MM.1S (cell line): ENCODE measurements around the gene SPINK8.

Source experiments
- DNase-seq: peaks from one replicate; pipeline ENCODE4 v3.0.0-alpha.2; 2015
- H2AFZ ChIP-seq: fragments of 300-600 bp; sonication (generic); 2 replicates; pipeline ENCODE4 v1.6.0; 2016; ENCODE audit warnings: antibody characterized with exemption, low read length
- H3F3A ChIP-seq: fragments of 300-600 bp; sonication (generic); 2 replicates; pipeline ENCODE4 v1.6.1; 2016; ENCODE audit warnings: mild to moderate bottlenecking, antibody characterized with exemption, low read length, moderate library complexity, mixed read lengths; ENCODE audit not compliant: insufficient read depth
- H3K27ac ChIP-seq: fragments of 300-600 bp; sonication (generic); 2 replicates; pipeline ENCODE4 v1.5.1; 2016; ENCODE audit warnings: mild to moderate bottlenecking, low read length
- H3K27me3 ChIP-seq: fragments of 300-600 bp; sonication (generic); replicated peaks from 2 replicates; pipeline ENCODE4 v1.6.0; 2016; ENCODE audit warnings: low read length; ENCODE audit not compliant: insufficient read depth
- H3K36me3 ChIP-seq: fragments of 300-600 bp; sonication (generic); replicated peaks from 2 replicates; pipeline ENCODE4 v1.6.1; 2016; ENCODE audit warnings: mild to moderate bottlenecking, low read length, mixed read lengths; ENCODE audit not compliant: insufficient read depth
- H3K4me1 ChIP-seq: fragments of 300-600 bp; sonication (generic); 2 replicates; pipeline ENCODE4 v1.6.1; 2016; ENCODE audit warnings: low read length, mixed read lengths
- H3K4me2 ChIP-seq: fragments of 300-600 bp; sonication (generic); 2 replicates; pipeline ENCODE4 v1.6.0; 2016; ENCODE audit warnings: low read depth, low read length
- H3K4me3 ChIP-seq: fragments of 300-600 bp; sonication (generic); 2 replicates; pipeline ENCODE4 v1.5.1; 2016; ENCODE audit warnings: low read length, mixed read lengths
- H3K79me2 ChIP-seq: fragments of 300-600 bp; sonication (generic); 2 replicates; pipeline ENCODE4 v1.6.1; 2016; ENCODE audit warnings: mixed run types, low read length, mixed read lengths
- H3K9ac ChIP-seq: fragments of 300-600 bp; sonication (generic); 2 replicates; pipeline ENCODE4 v1.6.1; 2016; ENCODE audit warnings: low read length, mixed read lengths
- H3K9me2 ChIP-seq: fragments of 300-600 bp; sonication (generic); replicated peaks from 2 replicates; pipeline ENCODE4 v1.6.1; 2016; ENCODE audit warnings: mild to moderate bottlenecking, low read length, mixed read lengths; ENCODE audit not compliant: insufficient read depth
- H3K9me3 ChIP-seq: fragments of 300-600 bp; sonication (generic); replicated peaks from 2 replicates; pipeline ENCODE4 v1.6.1; 2016; ENCODE audit warnings: mild to moderate bottlenecking, low read length, mixed read lengths; ENCODE audit not compliant: insufficient read depth
- H4K20me1 ChIP-seq: fragments of 300-600 bp; sonication (generic); 2 replicates; pipeline ENCODE4 v1.6.1; 2016; ENCODE audit warnings: mild to moderate bottlenecking, low read length, moderate library complexity, mixed read lengths; ENCODE audit not compliant: insufficient read depth
- CTCF ChIP-seq: fragments of 300-600 bp; sonication (generic); IDR thresholded peaks from 2 replicates; pipeline ENCODE4 v1.5.1; 2016; ENCODE audit warnings: antibody characterized with exemption, low read length, mixed read lengths
- EZH2 ChIP-seq: fragments of 300-600 bp; sonication (generic); optimal IDR thresholded peaks from 2 replicates; pipeline ENCODE3; 2017; ENCODE audit warnings: low read depth, mild to moderate bottlenecking, antibody characterized with exemption, low read length, mixed read lengths
- EZH2phosphoT487 ChIP-seq: fragments of 300-600 bp; sonication (generic); IDR thresholded peaks from 2 replicates; pipeline ENCODE4 v1.6.1; 2018; ENCODE audit warnings: antibody characterized with exemption, low read length

The SPINK8 gene

GRCh38 chr3:48297111-48297810, 36.2 kb downstream of the SPINK8 start:
- Histone ChIP-seq H2AFZ (no peak overlapping the region), H3K4me3 (no peak overlapping the region), H3K9me3 (no peaks in the 10 kb centered on the region)

GRCh38 chr3:48296699-48297098, 36.8 kb downstream of the SPINK8 start:
- Histone ChIP-seq H3K4me2 (no peak overlapping the region), H3K9ac (no peak overlapping the region), H3K27me3 (no peaks in the 10 kb centered on the region), H3F3A (peaks cover 4% of the 10 kb centered on the region), H2AFZ (no peak overlapping the region), H3K27ac (no peak overlapping the region), H3K9me2 (no peaks in the 10 kb centered on the region), H3K9me3 (no peaks in the 10 kb centered on the region), H4K20me1 (no peaks in the 10 kb centered on the region), H3K4me3 (no peak overlapping the region), H3K79me2 (peaks cover 13% of the 10 kb centered on the region), H3K36me3 (no peaks in the 10 kb centered on the region), H3K4me1 (peaks cover 18% of the 10 kb centered on the region)
- TF ChIP-seq CTCF (no peak), EZH2 (no peak), EZH2phosphoT487 (no peak)
- DNase-seq: no peak

More at GRCh38 chr3:48297111-48297810, 36.2 kb downstream of the SPINK8 start:
- no peaks in the 10 kb centered on the region for H3K36me3 ChIP-seq
- no peaks in the 10 kb centered on the region for H3K9me2 ChIP-seq
- H4K20me1 ChIP-seq: no peaks in the 10 kb centered on the region
- H3K4me2 ChIP-seq: no peak overlapping the region
- no peak for DNase-seq
- H3F3A ChIP-seq: peaks cover 7% of the 10 kb centered on the region
- peaks cover 18% of the 10 kb centered on the region for H3K4me1 ChIP-seq
- H3K27me3 ChIP-seq: no peaks in the 10 kb centered on the region
- peaks cover 16% of the 10 kb centered on the region for H3K79me2 ChIP-seq
- H3K9ac ChIP-seq: no peak overlapping the region
- H3K27ac ChIP-seq: no peak overlapping the region
- TF ChIP-seq EZH2: no peak

GRCh38 chr3:48294611-48295263, 38.7 kb downstream of the SPINK8 start:
- no peaks in the 10 kb centered on the region for H3K27me3 ChIP-seq
- no peaks in the 10 kb centered on the region for H4K20me1 ChIP-seq
- H2AFZ ChIP-seq: no peak overlapping the region
- H3K4me1 ChIP-seq: peaks cover 13% of the 10 kb centered on the region
- H3K36me3 ChIP-seq: no peaks in the 10 kb centered on the region
- TF ChIP-seq CTCF (no peak), EZH2phosphoT487 (no peak), EZH2 (no peak)
- H3K9me3 ChIP-seq: no peaks in the 10 kb centered on the region
- no peak overlapping the region for H3K4me3 ChIP-seq
- DNase-seq: no peak
- H3K9ac ChIP-seq: no peak overlapping the region
- no peak overlapping the region for H3K4me2 ChIP-seq
- no peak overlapping the region for H3K27ac ChIP-seq
- H3K79me2 ChIP-seq: peaks cover 2% of the 10 kb centered on the region; the same call in 1 of the 2 replicates
- H3F3A ChIP-seq: no peaks in the 10 kb centered on the region
- no peaks in the 10 kb centered on the region for H3K9me2 ChIP-seq

GRCh38 chr3:48289659-48290058, 43.8 kb downstream of the SPINK8 start:
- Histone ChIP-seq H3K4me3 (no peak overlapping the region), H2AFZ (no peak overlapping the region), H3K9me3 (no peaks in the 10 kb centered on the region), H3K27ac (no peak overlapping the region), H3K9ac (no peak overlapping the region), H3K79me2 (no peaks in the 10 kb centered on the region), H3F3A (no peaks in the 10 kb centered on the region), H3K9me2 (no peaks in the 10 kb centered on the region), H3K27me3 (no peaks in the 10 kb centered on the region), H3K4me2 (no peak overlapping the region), H3K4me1 (no peaks in the 10 kb centered on the region), H3K36me3 (no peaks in the 10 kb centered on the region), H4K20me1 (no peaks in the 10 kb centered on the region)
- no peak for TF ChIP-seq EZH2phosphoT487
- TF ChIP-seq EZH2: no peak
- TF ChIP-seq CTCF: no peak
- DNase-seq: no peak
